Caco-2 (cell line): Measurements from ENCODE around the gene PHLDB1. TPM values are rescaled to one million over a fixed set of nuclear protein-coding genes. Genes with fewer than 3 reads are reported as not detected.

Experiments
- BruUV-seq: library from RNA; stranded (reverse); fragments of 400-500 nt; replicated peaks from 2 replicates; lab custom pipeline; 2021; lab: Mats Ljungman, UMichigan
- CTCF ChIA-PET: fragments of 300-600 bp; sonication (Branson Sonifier 250); formaldehyde crosslinking; loops from one replicate; lab custom pipeline; 2022; ENCODE audit warnings: antibody characterized with exemption; lab: Charles Lee
- POLR2A ChIA-PET: fragments of 300-600 bp; sonication (Branson Sonifier 250); formaldehyde crosslinking; loops from one replicate; lab custom pipeline; 2022; ENCODE audit warnings: antibody characterized with exemption; lab: Charles Lee
- DNase-seq, 2 experiments: peaks; one replicate each; pipeline versions ENCODE4 v3.0.0 to v3.0.0-alpha.2; 2020 to 2022
- H3K27me3 ChIP-seq: replicated peaks from 2 replicates; pipeline ENCODE4 v1.6.0; 2011; ENCODE audit warnings: low read length; ENCODE audit not compliant: control insufficient read depth, insufficient read depth
- H3K36me3 ChIP-seq: 2 replicates; pipeline ENCODE4 v1.5.1; 2011; ENCODE audit warnings: low read length; ENCODE audit not compliant: control insufficient read depth, insufficient read depth
- H3K4me1 ChIP-seq: fragments of 250-450 bp; sonication (Bioruptor Pico); 2 replicates; pipeline ENCODE4 v1.5.1; 2020; ENCODE audit warnings: mild to moderate bottlenecking
- H3K4me3 ChIP-seq: 2 replicates; pipeline ENCODE4 v1.5.1; 2011; ENCODE audit warnings: low read depth, mild to moderate bottlenecking, control low read depth, low read length
- H3K9me3 ChIP-seq: fragments of 250-450 bp; sonication (Bioruptor Pico); 2 replicates; pipeline ENCODE4 v1.5.1; 2020; ENCODE audit warnings: mild to moderate bottlenecking, moderate library complexity
- H3K27ac Mint-ChIP-seq: one replicate; pipeline ENCODE4 v1.8.0; 2022; ENCODE audit warnings: mixed read lengths; ENCODE audit not compliant: unreplicated experiment
- H3K27me3 Mint-ChIP-seq: one replicate; pipeline ENCODE4 v1.8.0; 2022; ENCODE audit warnings: mixed read lengths; ENCODE audit not compliant: insufficient read depth, unreplicated experiment
- H3K36me3 Mint-ChIP-seq: one replicate; pipeline ENCODE4 v1.8.0; 2022; ENCODE audit warnings: mild to moderate bottlenecking, mixed read lengths; ENCODE audit not compliant: insufficient read depth, unreplicated experiment
- H3K4me1 Mint-ChIP-seq: one replicate; pipeline ENCODE4 v1.8.0; 2022; ENCODE audit warnings: low read depth, mixed read lengths; ENCODE audit not compliant: unreplicated experiment
- H3K4me3 Mint-ChIP-seq: one replicate; pipeline ENCODE4 v1.8.0; 2022; ENCODE audit warnings: mild to moderate bottlenecking, moderate library complexity, mixed read lengths; ENCODE audit not compliant: unreplicated experiment
- H3K9me3 Mint-ChIP-seq: one replicate; pipeline ENCODE4 v1.8.0; 2022; ENCODE audit warnings: mixed read lengths; ENCODE audit not compliant: unreplicated experiment
- CTCF ChIP-seq, 2 experiments: fragments of 200-600 bp in 1 of 2; IDR thresholded peaks; 1 replicate in 1 of 2; 2 replicates in 1 of 2; pipeline versions ENCODE4 v1.5.1 to v1.8.0; 2011 to 2022; ENCODE audit warnings: antibody characterized with exemption in 1 of 2, control low read depth in 1 of 2, inconsistent platforms in 1 of 2, low read depth in 1 of 2, low read length in 1 of 2, mild to moderate bottlenecking in 1 of 2, moderate library complexity in 1 of 2; ENCODE audit not compliant: insufficient read depth in 1 of 2, severe bottlenecking in 1 of 2, unreplicated experiment in 1 of 2
- intact Hi-C: fragments of 100-400 bp; cut with micrococcal nuclease; formaldehyde crosslinking; loops from one replicate; pipeline ENCODE4 v1.10.0; 2022; ENCODE audit not compliant: unreplicated experiment
- total RNA-seq: library from RNA; stranded (reverse); gene quantifications from 2 replicates; pipeline ENCODE4 v1.2.3, GENCODE V29; 2022

The PHLDB1 gene
- total RNA-seq, 1 experiment from 2014 or later, result 72.1 TPM

GRCh38 chr11:118696673-118697226, 89.3 kb downstream of the PHLDB1 start:
- DNase-seq, result peak in 1 of 2 experiments; percentile 16
- no TSS peak for BruUV-seq
- Mint-ChIP-seq H3K9me3 (peaks cover 17% of the 10 kb centered on the region), H3K27ac (no peak overlapping the region), H3K27me3 (no peaks in the 10 kb centered on the region), H3K4me3 (no peak overlapping the region), H3K36me3 (no peaks in the 10 kb centered on the region), H3K4me1 (peaks cover 14% of the 10 kb centered on the region)
- H3K36me3 ChIP-seq, result no peaks in the 10 kb centered on the region
- H3K4me1 ChIP-seq, result peaks cover 14% of the 10 kb centered on the region
- peaks cover 9% of the 10 kb centered on the region; the same call in 1 of the 2 replicates for H3K9me3 ChIP-seq
- ChIA-PET CTCF (no interaction called here), POLR2A (interaction anchor here (0.6 to 1.4 kb wide), 2 partner anchors 18 to 229 kb away, joined by 3 to 4 read pairs; partner anchors contain the start of gene BCL9L)
- intact Hi-C loops, result no loop called here
- H3K27me3 ChIP-seq, result no peaks in the 10 kb centered on the region
- TF ChIP-seq CTCF (IDR thresholded peaks at IDR 0.05; ENCODE audit: insufficient read depth in 1 of 2, low read depth in 1 of 2, low read length in 1 of 2, severe bottlenecking in 1 of 2, unreplicated experiment in 1 of 2), result no peak
- H3K4me3 ChIP-seq, result no peak overlapping the region

GRCh38 chr11:118697346-118697745, 89.9 kb downstream of the PHLDB1 start:
- DNase-seq, result no peak
- Mint-ChIP-seq H3K27me3 (no peaks in the 10 kb centered on the region), H3K9me3 (peaks cover 17% of the 10 kb centered on the region), H3K4me1 (peaks cover 14% of the 10 kb centered on the region), H3K36me3 (no peaks in the 10 kb centered on the region), H3K27ac (no peak overlapping the region), H3K4me3 (no peak overlapping the region)
- ChIA-PET CTCF (no interaction called here), POLR2A (interaction anchor here (0.6 kb wide), 1 partner anchor 18 kb away, joined by 3 read pairs; no protein-coding TSS in a partner anchor)
- no peaks in the 10 kb centered on the region for H3K27me3 ChIP-seq
- H3K4me1 ChIP-seq, result peaks cover 14% of the 10 kb centered on the region
- intact Hi-C loops, result no loop called here
- no peak for TF ChIP-seq CTCF (IDR thresholded peaks at IDR 0.05; ENCODE audit: insufficient read depth in 1 of 2, low read depth in 1 of 2, low read length in 1 of 2, severe bottlenecking in 1 of 2, unreplicated experiment in 1 of 2)
- H3K9me3 ChIP-seq, result peaks cover 9% of the 10 kb centered on the region; the same call in 1 of the 2 replicates
- no peak overlapping the region for H3K4me3 ChIP-seq
- BruUV-seq, result no TSS peak
- H3K36me3 ChIP-seq, result no peaks in the 10 kb centered on the region

GRCh38 chr11:118699506-118700220, 92.2 kb downstream of the PHLDB1 start:
- ChIA-PET POLR2A (interaction anchor here (0.6 kb wide), 1 partner anchor 91 kb away, joined by 4 read pairs; the partner anchor contains the start of gene DDX6), CTCF (no interaction called here)
- H3K4me1 ChIP-seq, result no peaks in the 10 kb centered on the region
- no peaks in the 10 kb centered on the region for H3K27me3 ChIP-seq
- H3K9me3 ChIP-seq, result peaks cover 9% of the 10 kb centered on the region; the same call in 1 of the 2 replicates
- no peak overlapping the region for H3K27ac Mint-ChIP-seq
- no peak overlapping the region for H3K4me3 Mint-ChIP-seq
- H3K4me1 Mint-ChIP-seq, result no peaks in the 10 kb centered on the region
- no TSS peak for BruUV-seq
- no peaks in the 10 kb centered on the region for H3K36me3 Mint-ChIP-seq
- TF ChIP-seq CTCF (IDR thresholded peaks at IDR 0.05; ENCODE audit: insufficient read depth in 1 of 2, low read depth in 1 of 2, low read length in 1 of 2, severe bottlenecking in 1 of 2, unreplicated experiment in 1 of 2), result no peak
- no peaks in the 10 kb centered on the region for H3K36me3 ChIP-seq
- H3K27me3 Mint-ChIP-seq, result no peaks in the 10 kb centered on the region
- DNase-seq, result no peak
- H3K4me3 ChIP-seq, result no peak overlapping the region
- H3K9me3 Mint-ChIP-seq, result peaks cover 17% of the 10 kb centered on the region
- intact Hi-C loops, result no loop called here
